GM23248 (cell line): ENCODE measurements around the gene BATF. TPM values are rescaled to one million over a fixed set of nuclear protein-coding genes. Genes with fewer than 3 reads are reported as not detected.

Experiments used
- DNase-seq: peaks from one replicate; pipeline ENCODE4 v3.0.0-alpha.2; 2015
- H2AFZ ChIP-seq: fragments of 200-600 bp; sonication (generic); 2 replicates; pipeline ENCODE4 v1.6.1; 2016; ENCODE audit warnings: antibody characterized with exemption
- H3F3A ChIP-seq: fragments of 200-600 bp; sonication (generic); 2 replicates; pipeline ENCODE4 v1.6.1; 2016; ENCODE audit warnings: mild to moderate bottlenecking, antibody characterized with exemption, mixed run types; ENCODE audit not compliant: insufficient read depth
- H3K27ac ChIP-seq: fragments of 200-600 bp; sonication (generic); 2 replicates; pipeline ENCODE4 v1.5.1; 2016; ENCODE audit warnings: mild to moderate bottlenecking
- H3K27me3 ChIP-seq: fragments of 200-600 bp; sonication (generic); replicated peaks from 2 replicates; pipeline ENCODE4 v1.6.1; 2016; ENCODE audit warnings: mild to moderate bottlenecking; ENCODE audit not compliant: insufficient read depth
- H3K36me3 ChIP-seq: fragments of 200-600 bp; sonication (generic); 2 replicates; pipeline ENCODE4 v1.6.1; 2016; ENCODE audit warnings: low read depth, mild to moderate bottlenecking
- H3K4me1 ChIP-seq: fragments of 200-600 bp; sonication (generic); 2 replicates; pipeline ENCODE4 v1.6.1; 2016; ENCODE audit warnings: mild to moderate bottlenecking; ENCODE audit not compliant: insufficient read depth
- H3K4me2 ChIP-seq: fragments of 200-600 bp; sonication (generic); one replicate; pipeline ENCODE4 v1.6.1; 2016; ENCODE audit warnings: mild to moderate bottlenecking; ENCODE audit not compliant: unreplicated experiment
- H3K4me3 ChIP-seq: fragments of 200-600 bp; sonication (generic); 2 replicates; pipeline ENCODE4 v1.5.1; 2016; ENCODE audit warnings: mild to moderate bottlenecking
- H3K79me2 ChIP-seq: fragments of 200-600 bp; sonication (generic); 2 replicates; pipeline ENCODE4 v1.6.1; 2016; ENCODE audit warnings: mild to moderate bottlenecking; ENCODE audit not compliant: insufficient read depth
- H3K9ac ChIP-seq: fragments of 200-600 bp; sonication (generic); 2 replicates; pipeline ENCODE4 v1.6.1; 2016; ENCODE audit warnings: mild to moderate bottlenecking
- H3K9me2 ChIP-seq: fragments of 200-600 bp; sonication (generic); 2 replicates; pipeline ENCODE4 v1.6.1; 2016; ENCODE audit warnings: mixed run types, mild to moderate bottlenecking, moderate library complexity; ENCODE audit not compliant: insufficient read depth
- H3K9me3 ChIP-seq: fragments of 200-600 bp; sonication (generic); one replicate; pipeline ENCODE4 v1.6.1; 2017; ENCODE audit warnings: low read depth
- H4K20me1 ChIP-seq: fragments of 200-600 bp; sonication (generic); 2 replicates; pipeline ENCODE4 v1.6.0; 2016; ENCODE audit not compliant: insufficient read depth
- EZH2 ChIP-seq: fragments of 200-600 bp; sonication (generic); IDR thresholded peaks from 2 replicates; pipeline ENCODE4 v1.6.1; 2018; ENCODE audit warnings: antibody characterized with exemption, mild to moderate bottlenecking; ENCODE audit not compliant: insufficient read depth, poor library complexity, severe bottlenecking
- EZH2phosphoT487 ChIP-seq: fragments of 200-600 bp; sonication (generic); IDR thresholded peaks from 2 replicates; pipeline ENCODE4 v1.6.1; 2018; ENCODE audit warnings: antibody characterized with exemption, moderate library complexity, mild to moderate bottlenecking, low read depth; ENCODE audit not compliant: insufficient read depth
- WGBS, 2 experiments: methylation state at CpG; one replicate each; pipeline ENCODE4 v1.1.6; 2015 to 2017; ENCODE audit warnings: low lambda C conversion rate in 2 of 2, low coverage in 1 of 2; ENCODE audit errors: missing lambda C conversion rate in 2 of 2; 5-methylcytosine and 5-hydroxymethylcytosine counted together
- in situ Hi-C: fragments of 300-500 bp; cut with MboI; formaldehyde crosslinking; loops from 2 replicates; pipeline ENCODE4 v1.15.0; 2020
- polyA plus RNA-seq: library from polyadenylated mRNA; unstranded; fragments of >200 nt; fragmentation: Nextera tagmentation; extraction: Ambion mirVana; gene quantifications from 2 replicates; pipeline ENCODE4 v1.2.1, GENCODE V29; 2016
- total RNA-seq: library from RNA; depleted of rRNA; stranded (reverse); fragments of >200 nt; shearing (Covaris generic); gene quantifications from 2 replicates; pipeline ENCODE4 v1.2.3, GENCODE V29; 2014; rRNA removed

The BATF gene
- total and polyA plus RNA-seq, 2 experiments from 2014 or later = not detected

DNA sequence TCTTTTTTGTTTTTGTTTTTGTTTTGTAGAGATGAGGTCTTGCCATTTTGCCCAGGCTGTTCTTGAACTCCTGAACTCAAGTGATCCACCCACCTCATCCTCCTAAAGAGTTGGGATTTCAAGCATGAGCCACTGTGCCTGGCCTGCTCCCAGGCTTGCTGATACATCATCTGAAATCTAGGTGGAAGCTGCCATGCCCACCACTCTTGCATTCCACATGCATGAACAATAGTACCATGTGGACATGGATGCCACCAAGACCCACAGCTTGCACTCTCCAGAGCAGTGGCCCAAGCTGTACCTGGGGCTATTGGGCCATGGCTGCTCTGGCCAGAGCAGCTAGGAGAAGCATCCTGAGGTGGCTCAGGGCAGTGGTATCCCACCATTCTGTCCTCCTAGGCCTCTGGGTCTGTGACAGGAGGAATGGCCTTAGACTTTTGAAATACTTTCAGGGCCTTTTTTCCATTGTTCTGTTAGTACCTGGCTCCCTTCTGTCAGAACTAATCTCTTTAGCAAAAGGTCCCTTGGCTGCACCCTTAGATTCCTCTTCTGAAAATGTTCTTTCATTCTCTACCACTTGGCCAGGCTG lies 69.8 kb downstream of the BATF start:
- H3K9me2 ChIP-seq = no peaks in the 10 kb centered on the region
- peaks cover 19% of the 10 kb centered on the region for H3K27me3 ChIP-seq
- no peak for TF ChIP-seq EZH2
- TF ChIP-seq EZH2phosphoT487 = no peak
- H3K9me3 ChIP-seq = no peaks in the 10 kb centered on the region
- H3K4me2 ChIP-seq = no peak overlapping the region
- H3K4me1 ChIP-seq = no peaks in the 10 kb centered on the region
- peak; percentile 7 for DNase-seq
- in situ Hi-C loops = loop anchor here (5.0 kb wide), 1 partner anchor 50 kb away; no protein-coding TSS in a partner anchor
- H2AFZ ChIP-seq = no peak overlapping the region
- no peak overlapping the region for H3K27ac ChIP-seq
- no peaks in the 10 kb centered on the region for H3F3A ChIP-seq
- no peaks in the 10 kb centered on the region for H3K36me3 ChIP-seq
- no peaks in the 10 kb centered on the region for H3K79me2 ChIP-seq
- H4K20me1 ChIP-seq = no peaks in the 10 kb centered on the region
- H3K9ac ChIP-seq = no peak overlapping the region
- no peak overlapping the region for H3K4me3 ChIP-seq

DNA sequence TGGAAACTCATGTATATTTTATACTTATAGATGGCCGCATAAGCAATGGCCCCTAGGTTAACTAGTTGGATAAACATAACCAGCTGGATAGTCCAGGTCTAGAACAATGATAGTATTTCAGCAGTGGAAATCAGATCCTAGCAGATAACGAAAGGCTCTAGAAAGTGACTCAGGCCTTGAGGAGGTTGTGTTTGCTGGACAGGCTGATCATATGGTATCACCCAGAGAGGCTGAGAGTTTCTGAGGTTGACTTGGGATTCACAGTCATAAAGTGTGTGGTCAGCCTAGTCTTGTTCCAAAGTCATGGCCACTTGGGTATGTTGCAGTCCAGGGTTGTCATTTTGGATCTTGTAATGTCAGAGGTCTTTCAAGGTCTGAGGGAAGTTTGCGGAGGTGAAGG lies 73.0 kb downstream of the BATF start:
- Histone ChIP-seq H3K79me2 (no peaks in the 10 kb centered on the region), H3K36me3 (no peaks in the 10 kb centered on the region), H3K9me3 (no peaks in the 10 kb centered on the region), H3F3A (no peaks in the 10 kb centered on the region), H4K20me1 (no peaks in the 10 kb centered on the region), H3K27me3 (peaks cover 8% of the 10 kb centered on the region), H3K9ac (no peak overlapping the region), H3K27ac (no peak overlapping the region), H3K9me2 (no peaks in the 10 kb centered on the region), H2AFZ (no peak overlapping the region), H3K4me2 (no peak overlapping the region), H3K4me3 (no peak overlapping the region), H3K4me1 (no peaks in the 10 kb centered on the region)
- DNase-seq = no peak
- in situ Hi-C loops = no loop called here
- TF ChIP-seq EZH2 = no peak
- TF ChIP-seq EZH2phosphoT487 = no peak
- WGBS, 2 experiments = 71 to 72% methylated on average over 3 of the region's 3 CpGs

Other genes starting within 250 kb of the BATF start
- 118 and 124 TPM in 2 replicates for gene FOS, start 243.6 kb upstream of the BATF start, total RNA-seq
- gene FOS, start 243.6 kb upstream of the BATF start, polyA plus RNA-seq = 107 and 110 TPM in 2 replicates
- 163 and 174 TPM in 2 replicates for gene JDP2, start 94.4 kb upstream of the BATF start, total RNA-seq
- 20.0 and 21.5 TPM in 2 replicates for gene JDP2, start 94.4 kb upstream of the BATF start, polyA plus RNA-seq
- not detected in 2 replicates for gene FLVCR2, start 56.2 kb downstream of the BATF start, total RNA-seq
- gene FLVCR2, start 56.2 kb downstream of the BATF start, polyA plus RNA-seq = 0.33 TPM in 1 of 2 replicates, not detected in the other
- 6.6 and 8.9 TPM in 2 replicates for gene ERG28, start 138.4 kb downstream of the BATF start, total RNA-seq
- 21.4 and 22.2 TPM in 2 replicates for gene ERG28, start 138.4 kb downstream of the BATF start, polyA plus RNA-seq
- 14.8 and 17.8 TPM in 2 replicates for gene TTLL5, start 138.8 kb downstream of the BATF start, total RNA-seq
- gene TTLL5, start 138.8 kb downstream of the BATF start, polyA plus RNA-seq = 14.3 and 14.6 TPM in 2 replicates